Activated CD4-positive, alpha-beta T cell treated with anti-CD3 and anti-CD28 coated beads, Interleukin-10, Interleukin-2, amounts not matched to agents 100 ng/mL and 50 ng/mL, durations not matched to agents 16 hours and 8 hours (primary cell): ENCODE measurements around the gene MAGI1.

ENCODE experiments used
- DNase-seq: peaks from one replicate; pipeline ENCODE4 v3.0.0-alpha.2; 2020

MAGI1 gene

DNA sequence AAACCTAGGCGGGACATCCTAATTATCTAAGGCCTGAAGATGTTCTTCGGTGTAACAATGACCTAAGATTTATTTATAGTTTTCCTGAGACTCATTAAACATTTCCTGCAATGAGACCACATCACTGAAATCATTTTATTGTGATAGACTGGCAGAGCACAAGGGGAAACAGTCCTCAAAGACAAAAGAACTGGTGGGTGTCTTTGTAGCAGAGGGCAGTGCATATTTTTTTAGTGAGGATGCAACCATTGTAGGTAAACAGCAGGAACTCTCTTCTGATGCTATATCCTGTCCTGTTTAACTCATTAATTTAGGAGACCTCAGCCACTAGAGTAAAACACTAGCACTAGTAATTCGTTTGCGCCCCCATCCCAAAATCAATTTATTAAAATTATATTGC, 100.0 kb downstream of the MAGI1 start:
- DNase-seq, result no peak

DNA sequence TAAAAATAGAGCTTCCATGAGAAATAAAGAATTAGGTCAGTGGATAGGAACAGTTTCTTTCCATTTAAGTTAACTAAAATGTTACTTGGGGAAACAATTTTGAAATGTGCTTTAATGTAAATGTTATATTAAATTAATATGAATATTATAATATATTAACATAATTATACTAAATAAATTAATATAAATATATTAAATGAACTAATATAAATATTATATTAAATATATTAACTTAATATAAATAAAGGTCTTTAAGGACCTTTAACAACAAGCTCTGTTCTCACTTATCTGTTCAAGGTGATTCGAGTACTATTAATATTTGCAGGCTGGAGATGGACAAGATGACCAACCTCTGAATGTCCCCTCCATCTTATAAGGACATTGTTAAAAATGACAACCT, 100.6 kb downstream of the MAGI1 start:
- DNase-seq, result no peak

DNA sequence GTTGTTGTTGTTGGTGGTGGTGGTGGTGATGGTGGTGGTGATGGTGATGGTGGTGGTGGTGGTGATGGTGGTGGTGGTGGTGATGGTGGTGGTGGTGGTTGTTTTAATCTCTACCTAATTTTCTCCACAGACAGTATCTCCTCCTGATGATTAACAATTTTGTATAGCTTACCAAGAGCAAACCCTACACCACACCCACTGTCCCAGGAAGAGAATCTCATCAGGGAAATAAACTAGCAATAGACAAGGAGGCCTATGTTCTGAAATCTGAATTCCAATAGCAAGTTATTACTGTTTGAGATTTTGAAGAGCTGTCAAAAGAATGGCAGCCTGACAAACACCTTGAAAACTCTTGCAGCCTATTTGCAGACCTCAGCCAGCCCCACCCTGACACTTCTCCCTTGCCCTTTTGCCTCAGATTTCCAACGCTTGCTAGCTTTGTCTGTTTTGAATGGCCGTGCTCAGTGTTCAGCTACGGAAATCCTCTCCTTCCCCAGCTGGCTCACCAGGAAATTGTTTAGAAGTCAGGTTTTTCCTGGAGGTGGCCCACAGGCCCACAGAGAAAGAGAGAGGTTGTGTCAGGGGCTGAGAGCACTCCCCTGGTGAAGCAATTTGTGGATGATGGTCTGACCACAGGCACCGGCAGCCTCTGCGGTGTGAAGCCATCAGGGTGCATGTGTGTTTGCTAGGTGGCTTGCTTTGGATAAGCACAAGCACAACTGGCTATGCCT, 101.6 kb downstream of the MAGI1 start:
- DNase-seq, result peak; percentile 33

- no peak for DNase-seq
Observed at GRCh38 chr3:65935724-65936123, 103.0 kb downstream of the MAGI1 start.

GRCh38 chr3:65930648-65931047, 108.1 kb downstream of the MAGI1 start:
- no peak for DNase-seq

GRCh38 chr3:65928110-65928509, 110.6 kb downstream of the MAGI1 start:
- no peak for DNase-seq

DNA sequence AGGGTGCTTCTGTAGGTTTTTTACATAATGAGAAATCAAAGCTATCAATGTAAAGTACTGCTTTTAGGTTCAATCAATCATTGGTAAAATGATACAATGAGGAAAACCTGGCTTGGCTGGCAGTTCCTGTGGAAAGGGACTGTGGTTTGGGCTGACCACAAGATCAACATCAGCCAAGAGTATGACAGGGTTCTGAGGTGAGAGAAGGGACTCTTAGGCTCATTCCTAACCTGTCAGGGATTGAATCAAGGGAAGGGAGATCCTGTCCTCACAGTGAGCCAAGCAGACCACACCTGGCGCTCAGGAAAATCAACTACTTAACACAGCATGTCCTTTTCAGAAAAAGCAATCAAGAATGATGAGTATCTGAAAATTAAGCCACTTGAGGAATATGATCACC, 111.1 kb downstream of the MAGI1 start:
- no peak for DNase-seq

GRCh38 chr3:65925254-65925954, 113.3 kb downstream of the MAGI1 start:
- no peak for DNase-seq

- DNase-seq, result no peak
Observed at GRCh38 chr3:65924762-65925161, 114.0 kb downstream of the MAGI1 start.

GRCh38 chr3:65922441-65922840, 116.3 kb downstream of the MAGI1 start:
- no peak for DNase-seq

DNA sequence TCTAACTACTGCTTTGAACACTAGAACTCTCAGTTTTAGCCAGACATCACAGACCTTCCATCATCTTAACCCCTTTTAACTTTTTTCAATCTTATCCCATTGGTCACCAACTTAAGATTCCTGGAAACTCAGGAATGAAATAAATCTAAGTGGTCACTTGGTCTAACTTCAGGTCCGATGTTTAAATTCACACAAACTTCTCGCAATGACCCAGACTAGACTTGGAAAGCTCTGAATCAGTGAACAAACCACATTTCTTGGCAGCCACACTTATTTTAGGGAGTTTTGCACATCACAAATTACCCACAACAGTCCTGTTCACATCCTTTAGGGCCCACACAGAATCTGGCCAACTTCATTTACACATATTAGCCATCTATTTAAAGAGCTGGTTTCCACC, 118.9 kb downstream of the MAGI1 start:
- DNase-seq, result no peak

GRCh38 chr3:65915477-65915876, 123.2 kb downstream of the MAGI1 start:
- no peak for DNase-seq

DNA sequence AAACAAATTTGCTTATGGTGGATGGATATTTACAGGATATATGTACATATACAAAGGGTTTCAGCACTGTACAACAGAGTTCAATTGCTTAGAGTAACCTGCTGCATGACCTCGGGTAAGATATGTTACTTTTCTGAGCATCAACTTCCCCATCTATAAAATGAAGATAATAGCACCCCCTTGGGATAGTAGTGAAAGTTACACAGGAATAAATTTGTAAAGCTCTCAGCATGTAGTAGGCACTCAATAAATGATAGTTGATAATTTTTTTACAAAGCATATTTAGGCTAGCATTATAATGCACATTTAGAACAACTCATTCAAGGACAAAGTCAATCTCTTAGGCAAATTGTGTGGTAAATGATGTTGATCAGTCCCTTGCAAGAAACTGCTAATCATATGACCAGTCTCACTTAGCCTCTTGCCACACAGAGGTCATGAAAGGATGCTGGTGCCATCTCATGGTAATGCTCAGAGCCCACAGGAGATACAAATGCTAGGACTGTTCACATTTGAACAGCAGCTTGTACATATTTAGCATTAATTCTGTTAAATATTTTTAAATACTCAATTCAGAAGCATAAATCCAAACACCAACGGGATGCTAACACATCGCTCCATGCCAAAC, 123.9 kb downstream of the MAGI1 start:
- DNase-seq, result no peak

GRCh38 chr3:65914032-65914739, 124.5 kb downstream of the MAGI1 start:
- DNase-seq, result no peak

DNA sequence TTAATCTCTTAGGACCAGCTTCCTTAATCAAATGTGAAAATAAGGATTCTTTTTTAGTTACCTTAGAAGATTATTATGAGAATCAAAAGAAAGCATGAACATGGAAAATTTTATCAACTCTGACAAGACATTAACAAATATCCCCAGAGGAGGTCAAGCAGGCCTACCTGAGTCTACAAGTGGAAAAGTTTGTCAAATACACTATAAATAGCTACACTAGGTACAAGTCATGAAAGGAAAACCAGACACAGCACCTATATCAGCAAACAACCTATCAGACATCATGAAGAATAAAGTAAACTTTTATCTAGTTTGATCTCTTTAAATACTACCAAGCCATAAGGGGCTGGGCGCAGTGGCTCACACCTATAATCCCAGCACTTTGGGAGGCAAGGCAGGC, 126.1 kb downstream of the MAGI1 start:
- no peak for DNase-seq

GRCh38 chr3:65908588-65908987, 130.1 kb downstream of the MAGI1 start:
- no peak for DNase-seq

- DNase-seq, result no peak
Observed at GRCh38 chr3:65907232-65908130, 131.2 kb downstream of the MAGI1 start.

GRCh38 chr3:65905771-65906170, 132.9 kb downstream of the MAGI1 start:
- no peak for DNase-seq

- no peak for DNase-seq
Observed at GRCh38 chr3:65904016-65904415, 134.7 kb downstream of the MAGI1 start.

DNA sequence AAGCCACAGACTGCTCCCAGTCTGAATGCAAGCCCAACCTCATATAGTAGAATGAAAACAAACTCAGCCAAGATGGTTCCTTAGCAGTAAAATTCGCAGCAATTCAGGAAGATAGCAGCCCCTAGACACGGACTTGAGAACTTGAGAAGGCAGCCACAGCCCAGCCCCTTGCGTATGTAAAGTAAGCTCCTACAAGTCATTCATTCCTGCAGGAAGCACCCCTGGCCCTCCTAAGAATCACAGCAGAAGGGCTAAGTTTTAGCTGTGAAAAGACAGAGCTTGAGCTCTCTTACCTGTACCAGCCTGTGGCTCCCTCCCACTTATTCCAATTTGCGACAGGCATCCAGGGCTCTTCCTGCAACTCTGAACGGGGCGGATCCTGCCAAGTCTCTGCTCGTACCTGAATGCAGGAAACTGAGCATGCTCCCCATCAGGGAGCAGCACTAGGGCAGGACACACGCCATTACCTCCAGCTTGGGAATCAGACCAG, 136.4 kb downstream of the MAGI1 start:
- DNase-seq, result no peak

DNA sequence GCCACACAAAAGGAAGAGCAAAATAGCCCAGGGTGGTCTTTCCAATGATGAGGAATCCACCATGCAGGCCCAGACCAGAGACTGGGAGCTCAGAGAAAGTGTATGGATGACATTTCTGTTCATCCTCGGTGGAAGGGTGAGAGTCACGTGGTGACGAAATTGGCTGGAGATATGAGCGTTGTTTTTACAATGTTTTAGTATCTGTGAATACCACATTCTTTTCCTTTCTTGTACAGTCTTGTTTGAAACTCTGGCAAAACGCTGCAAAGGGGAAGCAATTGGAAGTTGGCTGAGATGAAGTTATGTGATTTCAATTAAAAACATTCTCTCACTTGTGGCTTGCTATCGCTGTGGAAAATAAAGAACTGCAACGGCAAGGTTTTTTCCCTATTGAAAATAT, 137.5 kb downstream of the MAGI1 start:
- DNase-seq, result no peak

GRCh38 chr3:65899226-65899625, 139.5 kb downstream of the MAGI1 start:
- peak; percentile 1 for DNase-seq
